Panc1 (cell line): ENCODE data around the gene MRPL38.

Experiments used
- POLR2AphosphoS5 ChIP-seq: IDR thresholded peaks from 2 replicates; pipeline ENCODE4 v1.6.1; 2012; ENCODE audit warnings: mild to moderate bottlenecking, low read depth, low read length, moderate library complexity
- SIN3A ChIP-seq: IDR thresholded peaks from 2 replicates; pipeline ENCODE4 v1.6.1; 2012; ENCODE audit warnings: low read depth, mild to moderate bottlenecking, low read length, moderate library complexity, borderline replicate concordance; ENCODE audit not compliant: insufficient read depth
- TCF7L2 ChIP-seq: IDR thresholded peaks from 2 replicates; pipeline ENCODE4 v1.6.1; 2011; ENCODE audit warnings: mild to moderate bottlenecking, low read depth, low read length, inconsistent platforms
- TF ChIP-seq, protein P1 (sequence below): fragments of 450-650 bp; IDR thresholded peaks from 2 replicates; pipeline ENCODE4 v1.5.1; 2017; ENCODE audit warnings: mild to moderate bottlenecking
- TF ChIP-seq, protein P2 (sequence below), 2 experiments: IDR thresholded peaks; 2 replicates each; pipeline ENCODE4 v1.6.1; 2011 to 2012; ENCODE audit warnings: low read depth in 2 of 2, control low read depth in 1 of 2, low read length in 1 of 2, mild to moderate bottlenecking in 1 of 2, moderate library complexity in 1 of 2; ENCODE audit not compliant: insufficient read depth in 1 of 2

DNA sequence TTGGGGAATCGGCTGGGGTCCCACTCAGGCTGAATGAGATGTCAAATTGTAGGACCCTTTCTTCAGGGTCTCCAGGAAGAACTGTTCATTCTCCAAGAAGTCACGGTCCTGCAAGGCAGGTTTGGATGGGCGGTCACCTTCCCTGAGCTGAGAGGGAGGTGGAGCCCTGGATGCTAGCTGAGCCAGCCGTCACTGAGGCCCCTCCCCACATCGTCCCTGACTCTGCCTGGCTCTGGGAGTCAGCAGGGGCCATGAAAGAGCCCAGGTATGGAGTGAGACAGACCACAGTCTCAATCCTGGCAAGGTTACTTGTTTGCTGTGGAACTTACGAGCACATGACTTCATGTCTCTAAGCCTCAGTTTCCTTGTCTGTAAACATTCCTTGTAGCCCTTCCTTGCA is 6.0 kb upstream of the MRPL38 start:
- TF ChIP-seq, protein P1, sequence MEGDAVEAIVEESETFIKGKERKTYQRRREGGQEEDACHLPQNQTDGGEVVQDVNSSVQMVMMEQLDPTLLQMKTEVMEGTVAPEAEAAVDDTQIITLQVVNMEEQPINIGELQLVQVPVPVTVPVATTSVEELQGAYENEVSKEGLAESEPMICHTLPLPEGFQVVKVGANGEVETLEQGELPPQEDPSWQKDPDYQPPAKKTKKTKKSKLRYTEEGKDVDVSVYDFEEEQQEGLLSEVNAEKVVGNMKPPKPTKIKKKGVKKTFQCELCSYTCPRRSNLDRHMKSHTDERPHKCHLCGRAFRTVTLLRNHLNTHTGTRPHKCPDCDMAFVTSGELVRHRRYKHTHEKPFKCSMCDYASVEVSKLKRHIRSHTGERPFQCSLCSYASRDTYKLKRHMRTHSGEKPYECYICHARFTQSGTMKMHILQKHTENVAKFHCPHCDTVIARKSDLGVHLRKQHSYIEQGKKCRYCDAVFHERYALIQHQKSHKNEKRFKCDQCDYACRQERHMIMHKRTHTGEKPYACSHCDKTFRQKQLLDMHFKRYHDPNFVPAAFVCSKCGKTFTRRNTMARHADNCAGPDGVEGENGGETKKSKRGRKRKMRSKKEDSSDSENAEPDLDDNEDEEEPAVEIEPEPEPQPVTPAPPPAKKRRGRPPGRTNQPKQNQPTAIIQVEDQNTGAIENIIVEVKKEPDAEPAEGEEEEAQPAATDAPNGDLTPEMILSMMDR: no peak
- TF ChIP-seq POLR2AphosphoS5 (no peak), SIN3A (no peak), TCF7L2 (no peak)
- TF ChIP-seq, protein P2, sequence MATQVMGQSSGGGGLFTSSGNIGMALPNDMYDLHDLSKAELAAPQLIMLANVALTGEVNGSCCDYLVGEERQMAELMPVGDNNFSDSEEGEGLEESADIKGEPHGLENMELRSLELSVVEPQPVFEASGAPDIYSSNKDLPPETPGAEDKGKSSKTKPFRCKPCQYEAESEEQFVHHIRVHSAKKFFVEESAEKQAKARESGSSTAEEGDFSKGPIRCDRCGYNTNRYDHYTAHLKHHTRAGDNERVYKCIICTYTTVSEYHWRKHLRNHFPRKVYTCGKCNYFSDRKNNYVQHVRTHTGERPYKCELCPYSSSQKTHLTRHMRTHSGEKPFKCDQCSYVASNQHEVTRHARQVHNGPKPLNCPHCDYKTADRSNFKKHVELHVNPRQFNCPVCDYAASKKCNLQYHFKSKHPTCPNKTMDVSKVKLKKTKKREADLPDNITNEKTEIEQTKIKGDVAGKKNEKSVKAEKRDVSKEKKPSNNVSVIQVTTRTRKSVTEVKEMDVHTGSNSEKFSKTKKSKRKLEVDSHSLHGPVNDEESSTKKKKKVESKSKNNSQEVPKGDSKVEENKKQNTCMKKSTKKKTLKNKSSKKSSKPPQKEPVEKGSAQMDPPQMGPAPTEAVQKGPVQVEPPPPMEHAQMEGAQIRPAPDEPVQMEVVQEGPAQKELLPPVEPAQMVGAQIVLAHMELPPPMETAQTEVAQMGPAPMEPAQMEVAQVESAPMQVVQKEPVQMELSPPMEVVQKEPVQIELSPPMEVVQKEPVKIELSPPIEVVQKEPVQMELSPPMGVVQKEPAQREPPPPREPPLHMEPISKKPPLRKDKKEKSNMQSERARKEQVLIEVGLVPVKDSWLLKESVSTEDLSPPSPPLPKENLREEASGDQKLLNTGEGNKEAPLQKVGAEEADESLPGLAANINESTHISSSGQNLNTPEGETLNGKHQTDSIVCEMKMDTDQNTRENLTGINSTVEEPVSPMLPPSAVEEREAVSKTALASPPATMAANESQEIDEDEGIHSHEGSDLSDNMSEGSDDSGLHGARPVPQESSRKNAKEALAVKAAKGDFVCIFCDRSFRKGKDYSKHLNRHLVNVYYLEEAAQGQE (IDR thresholded peaks at IDR 0.05; ENCODE audit: insufficient read depth in 1 of 2, low read depth in 2 of 2, low read length in 1 of 2): no peak
